HCT116 (cell line): ENCODE results near the gene INO80. TPM values are rescaled to one million over a fixed set of nuclear protein-coding genes. Genes with fewer than 3 reads are reported as not detected.

ENCODE experiments used
- ATAC-seq: fragments of 200-7000 bp; cut with Tn5 transposase; 2 replicates; pipeline ENCODE4 v1.9.1; 2020; ENCODE audit warnings: mild to moderate bottlenecking, moderate library complexity
- BruUV-seq: library from RNA; stranded (reverse); fragments of 400-500 nt; replicated peaks from 2 replicates; lab custom pipeline; 2021; lab: Mats Ljungman, UMichigan
- CTCF ChIA-PET: fragments of 300-600 bp; sonication (Branson Sonifier 250); formaldehyde crosslinking; loops from one replicate; lab custom pipeline; 2021; ENCODE audit warnings: antibody characterized with exemption; lab: Charles Lee
- POLR2A ChIA-PET: fragments of 300-600, 350-600 bp; sonication (Branson Sonifier 250); formaldehyde crosslinking; loops from one replicate; lab custom pipeline; 2021; ENCODE audit warnings: antibody characterized with exemption; lab: Charles Lee
- RAD21 ChIA-PET, 2 experiments: fragments of 300-600 bp; sonication (Branson Sonifier 250); formaldehyde crosslinking; loops; one replicate each; lab custom pipeline; 2023; ENCODE audit warnings: low total read pairs in 2 of 2; ENCODE audit not compliant: uncharacterized antibody in 2 of 2, unreplicated experiment in 2 of 2, low non-redundant PET in 1 of 2; lab: Charles Lee
- DNase-seq: peaks from one replicate; pipeline ENCODE4 v3.0.0-alpha.2; 2010; ENCODE audit warnings: low read depth, low spot score
- H2AFZ ChIP-seq: fragments of 200-600 bp; shearing (Covaris generic), sonication (generic); 2 replicates; pipeline ENCODE4 v1.6.1; 2017; ENCODE audit warnings: low read depth, mixed run types, mixed read lengths, antibody characterized with exemption, low read length; ENCODE audit not compliant: poor library complexity, severe bottlenecking
- H3K27ac ChIP-seq: 2 replicates; pipeline ENCODE4 v1.5.1; 2012; ENCODE audit warnings: low read depth, low read length
- H3K27me3 ChIP-seq: fragments of 200-600 bp; sonication (generic); 2 replicates; pipeline ENCODE4 v1.6.1; 2016; ENCODE audit warnings: mixed run types, low read length, mixed read lengths; ENCODE audit not compliant: insufficient read depth
- H3K36me3 ChIP-seq, 2 experiments: fragments of 200-500 bp in 1 of 2; fragments of 200-600 bp in 1 of 2; sonication (Bioruptor generic) in 1 of 2; sonication (generic) in 1 of 2; 2 replicates each; pipeline versions ENCODE4 v1.5.1 to v1.6.1; 2014 to 2016; ENCODE audit warnings: low read length in 2 of 2, inconsistent platforms in 1 of 2, mixed read lengths in 1 of 2, mixed run types in 1 of 2; ENCODE audit not compliant: insufficient read depth in 2 of 2, control insufficient read depth in 1 of 2
- H3K4me1 ChIP-seq, 2 experiments: fragments of 200-600 bp in 1 of 2; sonication (generic) in 1 of 2; 2 replicates each; pipeline versions ENCODE4 v1.5.1 to v1.6.1; 2012 to 2017; ENCODE audit warnings: low read length in 2 of 2, inconsistent platforms in 1 of 2, mild to moderate bottlenecking in 1 of 2, mixed read lengths in 1 of 2, mixed run types in 1 of 2, moderate library complexity in 1 of 2; ENCODE audit not compliant: insufficient read depth in 2 of 2, control insufficient read depth in 1 of 2
- H3K4me2 ChIP-seq: fragments of 200-600 bp; sonication (generic); 2 replicates; pipeline ENCODE4 v1.6.1; 2017; ENCODE audit warnings: mixed run types, low read length, mixed read lengths
- H3K4me3 ChIP-seq, 2 experiments: fragments of 200-600 bp in 1 of 2; sonication (generic) in 1 of 2; replicated peaks in 1 of 2; 2 replicates each; pipeline ENCODE4 v1.5.1; 2011 to 2016; ENCODE audit warnings: low read length in 2 of 2, control low read depth in 1 of 2, low read depth in 1 of 2, mild to moderate bottlenecking in 1 of 2, mixed read lengths in 1 of 2, mixed run types in 1 of 2
- H3K79me2 ChIP-seq: fragments of 200-600 bp; sonication (generic); 2 replicates; pipeline ENCODE4 v1.6.1; 2017; ENCODE audit warnings: mild to moderate bottlenecking, mixed run types, low read length, moderate library complexity, mixed read lengths; ENCODE audit not compliant: insufficient read depth
- H3K9ac ChIP-seq: fragments of 200-600 bp; sonication (generic); 2 replicates; pipeline ENCODE4 v1.6.1; 2016; ENCODE audit warnings: low read length, mixed read lengths
- H3K9me2 ChIP-seq: fragments of 200-600 bp; sonication (generic), shearing (Covaris generic); 2 replicates; pipeline ENCODE4 v1.6.1; 2017; ENCODE audit warnings: mixed run types, mild to moderate bottlenecking, moderate library complexity; ENCODE audit not compliant: insufficient read depth
- H3K9me3 ChIP-seq, 2 experiments: fragments of 200-500 bp in 1 of 2; fragments of 200-600 bp in 1 of 2; sonication (Bioruptor generic) in 1 of 2; sonication (generic) in 1 of 2; 2 replicates each; pipeline ENCODE4 v1.6.1; 2014 to 2017; ENCODE audit warnings: low read length in 2 of 2, mixed read lengths in 2 of 2, inconsistent platforms in 1 of 2, low read depth in 1 of 2, mild to moderate bottlenecking in 1 of 2, mixed run types in 1 of 2, moderate library complexity in 1 of 2; ENCODE audit not compliant: control insufficient read depth in 1 of 2, insufficient read depth in 1 of 2
- H4K20me1 ChIP-seq: fragments of 200-600 bp; sonication (generic), shearing (Covaris generic); 2 replicates; pipeline ENCODE4 v1.6.1; 2017; ENCODE audit warnings: mixed run types, mild to moderate bottlenecking, moderate library complexity; ENCODE audit not compliant: insufficient read depth
- CBX3 ChIP-seq: IDR thresholded peaks from 2 replicates; pipeline ENCODE4 v1.6.1; 2012; ENCODE audit warnings: low read depth
- EZH2 ChIP-seq: fragments of 200-600 bp; sonication (generic); IDR thresholded peaks from 2 replicates; pipeline ENCODE4 v1.6.1; 2017; ENCODE audit warnings: antibody characterized with exemption, mixed run types
- EZH2phosphoT487 ChIP-seq: fragments of 200-600 bp; IDR thresholded peaks from 2 replicates; pipeline ENCODE4 v1.6.1; 2018; ENCODE audit warnings: antibody characterized with exemption, borderline replicate concordance
- FOSL1 ChIP-seq: IDR thresholded peaks from 2 replicates; pipeline ENCODE4 v1.6.1; 2012; ENCODE audit warnings: low read depth
- JUND ChIP-seq: IDR thresholded peaks from 2 replicates; pipeline ENCODE4 v1.6.1; 2012
- POLR2A ChIP-seq: IDR thresholded peaks from 2 replicates; pipeline ENCODE4 v1.7.0; 2011; ENCODE audit warnings: borderline replicate concordance; ENCODE audit not compliant: insufficient read depth, insufficient read length; ENCODE audit errors: extremely low read depth
- SIN3A ChIP-seq: IDR thresholded peaks from 2 replicates; pipeline ENCODE4 v1.6.1; 2012; ENCODE audit warnings: low read depth
- SP1 ChIP-seq: IDR thresholded peaks from 2 replicates; pipeline ENCODE4 v1.6.1; 2012; ENCODE audit warnings: low read depth
- TCF7L2 ChIP-seq: IDR thresholded peaks from 2 replicates; pipeline ENCODE4 v1.7.0; 2011; ENCODE audit warnings: borderline replicate concordance, inconsistent platforms; ENCODE audit not compliant: insufficient read depth, insufficient read length; ENCODE audit errors: extremely low read depth
- YY1 ChIP-seq: IDR thresholded peaks from 2 replicates; pipeline ENCODE4 v1.6.1; 2011; ENCODE audit warnings: low read length, low read depth, moderate library complexity, mild to moderate bottlenecking; ENCODE audit not compliant: insufficient replicate concordance; ENCODE audit errors: extremely low read depth
- ZNF274 ChIP-seq: fragments of 200-500 bp; sonication (Bioruptor generic); IDR thresholded peaks from 2 replicates; pipeline ENCODE4 v1.6.1; 2014; ENCODE audit warnings: mild to moderate bottlenecking, low read depth, low read length, inconsistent platforms
- intact Hi-C: fragments of 100-400 bp; cut with micrococcal nuclease; formaldehyde crosslinking; loops from 2 replicates; pipeline ENCODE4 v1.10.0; 2022
- total RNA-seq: library from RNA; stranded (reverse); gene quantifications from one replicate; pipeline ENCODE4 v1.2.1, GENCODE V29; 2021; ENCODE audit not compliant: unreplicated experiment
- TF ChIP-seq, protein P1 (sequence below): IDR thresholded peaks from 2 replicates; pipeline ENCODE4 v1.6.1; 2011; ENCODE audit warnings: mild to moderate bottlenecking, low read length, moderate library complexity; ENCODE audit not compliant: insufficient replicate concordance; ENCODE audit errors: extremely low read depth
- TF ChIP-seq, protein P2 (sequence below): IDR thresholded peaks from 2 replicates; pipeline ENCODE4 v1.6.1; 2012

The INO80 gene
- total RNA-seq, 1 experiment from 2014 or later, result 28.2 TPM

DNA sequence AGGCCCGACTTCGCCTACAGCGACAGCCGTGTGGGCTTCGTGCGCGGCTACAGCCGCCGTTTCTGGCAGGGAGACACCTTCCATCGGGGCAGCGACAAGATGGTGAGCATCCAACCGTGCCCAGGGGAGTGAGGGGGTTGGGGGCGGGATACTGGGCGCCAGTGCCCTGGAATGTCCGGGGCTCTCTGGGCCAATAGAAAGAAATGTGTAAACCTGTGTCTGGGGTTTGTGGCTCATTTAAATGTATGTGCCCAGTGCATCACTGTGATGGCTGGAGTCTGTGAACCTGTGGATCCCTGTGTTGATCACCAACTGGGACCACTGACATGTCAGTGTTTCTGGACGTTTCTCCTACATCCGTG is 162.4 kb downstream of the INO80 start:
- ChIA-PET RAD21 (interaction anchor here (0.6 kb wide), 2 partner anchors 23 to 257 kb away, joined by 3 to 7 read pairs; no protein-coding TSS in a partner anchor), POLR2A (interaction anchor here (0.6 to 3.9 kb wide), 24 partner anchors 10 to 379 kb away, joined by 3 to 48 read pairs (median 4); partner anchors contain the start of genes DLL4, INO80, NUSAP1 and OIP5), CTCF (interaction anchor here (0.8 to 2.8 kb wide), 5 partner anchors 12 to 47 kb away, joined by 3 to 24 read pairs (median 5); partner anchors contain the start of gene DLL4)
- Histone ChIP-seq H3K27me3 (no peaks in the 10 kb centered on the region), H3K27ac (peak overlapping the region; percentile 74; the same call in 1 of the 2 replicates), H3K9me3 (no peaks in the 10 kb centered on the region), H3K4me1 (peaks cover 9 to 23% of the 10 kb centered on the region in 2 experiments; a peak in 2 of 4 replicates), H3K4me2 (peak overlapping the region; percentile 95), H4K20me1 (no peaks in the 10 kb centered on the region), H3K36me3 (no peaks in the 10 kb centered on the region), H3K9me2 (no peaks in the 10 kb centered on the region), H3K4me3 (peak overlapping the region; percentile 68 to 73), H2AFZ (no peak overlapping the region), H3K79me2 (no peaks in the 10 kb centered on the region), H3K9ac (0 out of 2 replicates have a peak overlapping the region, but pooled peaks have one; percentile 63)
- TSS peak; percentile 59 for BruUV-seq
- TF ChIP-seq EZH2phosphoT487 (no peak), SP1 (no peak), YY1 (no peak), CBX3 (no peak), TCF7L2 (no peak), FOSL1 (no peak), JUND (no peak), EZH2 (no peak), SIN3A (no peak), POLR2A (no peak), ZNF274 (no peak)
- TF ChIP-seq, protein P1, sequence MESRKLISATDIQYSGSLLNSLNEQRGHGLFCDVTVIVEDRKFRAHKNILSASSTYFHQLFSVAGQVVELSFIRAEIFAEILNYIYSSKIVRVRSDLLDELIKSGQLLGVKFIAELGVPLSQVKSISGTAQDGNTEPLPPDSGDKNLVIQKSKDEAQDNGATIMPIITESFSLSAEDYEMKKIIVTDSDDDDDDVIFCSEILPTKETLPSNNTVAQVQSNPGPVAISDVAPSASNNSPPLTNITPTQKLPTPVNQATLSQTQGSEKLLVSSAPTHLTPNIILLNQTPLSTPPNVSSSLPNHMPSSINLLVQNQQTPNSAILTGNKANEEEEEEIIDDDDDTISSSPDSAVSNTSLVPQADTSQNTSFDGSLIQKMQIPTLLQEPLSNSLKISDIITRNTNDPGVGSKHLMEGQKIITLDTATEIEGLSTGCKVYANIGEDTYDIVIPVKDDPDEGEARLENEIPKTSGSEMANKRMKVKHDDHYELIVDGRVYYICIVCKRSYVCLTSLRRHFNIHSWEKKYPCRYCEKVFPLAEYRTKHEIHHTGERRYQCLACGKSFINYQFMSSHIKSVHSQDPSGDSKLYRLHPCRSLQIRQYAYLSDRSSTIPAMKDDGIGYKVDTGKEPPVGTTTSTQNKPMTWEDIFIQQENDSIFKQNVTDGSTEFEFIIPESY, result no peak
- TF ChIP-seq, protein P2, sequence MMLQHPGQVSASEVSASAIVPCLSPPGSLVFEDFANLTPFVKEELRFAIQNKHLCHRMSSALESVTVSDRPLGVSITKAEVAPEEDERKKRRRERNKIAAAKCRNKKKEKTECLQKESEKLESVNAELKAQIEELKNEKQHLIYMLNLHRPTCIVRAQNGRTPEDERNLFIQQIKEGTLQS, result no peak
- ATAC-seq, result no peak
- intact Hi-C loops, result no loop called here
- DNase-seq, result no peak
